ENCODE data around the gene C19orf25.

C19orf25 gene

DNA sequence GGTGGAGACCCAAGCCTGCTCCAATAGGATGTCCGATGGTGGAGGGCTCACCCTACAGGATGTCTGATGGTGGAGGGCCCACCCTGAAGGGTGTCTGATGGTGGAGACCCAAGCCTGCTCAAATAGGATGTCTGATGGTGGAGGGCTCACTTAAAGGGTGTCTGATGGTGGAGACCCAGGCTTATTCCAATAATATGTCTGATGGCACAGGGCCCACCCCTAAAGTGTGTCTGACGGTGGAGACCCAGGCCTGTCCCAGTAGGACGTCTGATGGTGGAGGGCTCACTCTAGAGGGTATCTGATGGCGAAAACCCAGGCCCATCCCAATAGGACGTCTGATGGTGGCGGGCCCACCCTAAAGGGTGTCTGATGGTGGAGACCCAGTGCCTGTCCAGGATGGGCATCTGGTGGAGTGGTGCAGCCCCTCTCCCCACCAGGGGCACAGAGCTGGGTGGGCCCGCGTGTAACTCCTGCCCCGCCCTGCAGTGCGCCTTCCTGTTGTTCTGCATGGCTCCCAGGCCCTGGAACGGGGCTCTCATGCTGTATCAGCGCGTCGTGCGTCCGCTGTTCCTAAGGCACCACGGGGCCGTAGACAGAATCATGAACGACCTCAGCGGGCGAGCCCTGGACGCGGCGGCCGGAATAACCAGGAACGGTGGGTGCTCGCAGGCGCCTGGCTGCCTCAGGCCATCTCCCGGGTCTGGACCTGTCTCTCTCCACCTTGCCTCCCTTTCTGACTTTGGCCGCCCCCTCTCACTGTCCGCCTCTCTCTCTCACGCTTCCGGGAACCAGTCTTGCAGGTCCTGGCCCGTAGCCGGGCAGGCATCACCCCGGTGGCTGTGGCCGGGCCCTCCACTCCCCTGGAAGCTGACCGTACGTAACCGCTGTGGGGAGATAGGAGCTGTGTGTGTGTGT lies 17.0 kb upstream of the C19orf25 start:
- H3K4me3 ChIP-seq (replicated peaks; ENCODE audit: low read depth, low read length) = no peak overlapping the region

GRCh38 chr19:1495051-1495798 lies 16.2 kb upstream of the C19orf25 start:
- TF ChIP-seq, protein P1, sequence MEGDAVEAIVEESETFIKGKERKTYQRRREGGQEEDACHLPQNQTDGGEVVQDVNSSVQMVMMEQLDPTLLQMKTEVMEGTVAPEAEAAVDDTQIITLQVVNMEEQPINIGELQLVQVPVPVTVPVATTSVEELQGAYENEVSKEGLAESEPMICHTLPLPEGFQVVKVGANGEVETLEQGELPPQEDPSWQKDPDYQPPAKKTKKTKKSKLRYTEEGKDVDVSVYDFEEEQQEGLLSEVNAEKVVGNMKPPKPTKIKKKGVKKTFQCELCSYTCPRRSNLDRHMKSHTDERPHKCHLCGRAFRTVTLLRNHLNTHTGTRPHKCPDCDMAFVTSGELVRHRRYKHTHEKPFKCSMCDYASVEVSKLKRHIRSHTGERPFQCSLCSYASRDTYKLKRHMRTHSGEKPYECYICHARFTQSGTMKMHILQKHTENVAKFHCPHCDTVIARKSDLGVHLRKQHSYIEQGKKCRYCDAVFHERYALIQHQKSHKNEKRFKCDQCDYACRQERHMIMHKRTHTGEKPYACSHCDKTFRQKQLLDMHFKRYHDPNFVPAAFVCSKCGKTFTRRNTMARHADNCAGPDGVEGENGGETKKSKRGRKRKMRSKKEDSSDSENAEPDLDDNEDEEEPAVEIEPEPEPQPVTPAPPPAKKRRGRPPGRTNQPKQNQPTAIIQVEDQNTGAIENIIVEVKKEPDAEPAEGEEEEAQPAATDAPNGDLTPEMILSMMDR (IDR thresholded peaks at IDR 0.05; ENCODE audit: low read depth, low read length, missing control alignments) = no peak
- no peak for DNase-seq (ENCODE audit: extremely low read depth, low read depth)
- H3K4me3 ChIP-seq (replicated peaks; ENCODE audit: low read depth, low read length) = no peak overlapping the region

More for the DNA sequence above, 17.0 kb upstream of the C19orf25 start:
- no peak for DNase-seq (ENCODE audit: extremely low read depth, low read depth)
- TF ChIP-seq, protein P1 (IDR thresholded peaks at IDR 0.05; ENCODE audit: low read depth, low read length, missing control alignments) = no peak

DNA sequence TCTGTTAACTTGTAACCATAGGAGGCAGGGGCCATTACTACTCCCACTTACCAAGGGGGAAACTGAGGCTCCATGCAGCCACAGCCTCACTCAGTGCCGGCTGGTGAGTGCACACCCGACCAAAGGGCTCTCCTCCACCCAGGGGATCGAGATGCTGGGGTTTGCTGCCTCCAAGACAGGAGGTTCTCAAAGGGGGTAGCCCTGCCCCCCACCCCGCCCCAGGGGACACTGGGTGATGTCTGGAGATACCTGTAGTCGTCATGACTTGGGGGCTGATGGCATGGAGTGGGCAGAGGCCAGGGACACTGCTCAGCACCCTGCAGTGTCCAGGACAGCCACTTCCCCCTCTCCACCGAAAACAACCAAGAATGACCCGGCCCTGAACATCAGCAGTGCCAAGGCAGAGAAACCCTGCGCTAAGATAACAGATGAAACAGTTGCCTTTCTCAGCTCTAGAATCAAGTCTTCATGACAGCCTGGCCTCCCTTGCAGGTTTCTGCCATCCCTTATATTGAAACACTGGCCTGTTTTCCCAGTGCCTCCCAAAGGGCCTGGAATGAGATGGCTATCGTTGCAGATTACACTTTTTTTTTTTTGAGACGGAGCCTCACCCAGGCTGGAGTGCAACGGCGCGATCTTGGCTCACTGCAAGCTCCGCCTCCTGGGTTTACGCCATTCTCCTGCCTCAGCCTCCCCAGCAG lies 15.2 kb upstream of the C19orf25 start:
- DNase-seq (ENCODE audit: extremely low read depth, low read depth) = no peak
- H3K4me3 ChIP-seq (replicated peaks; ENCODE audit: low read depth, low read length) = no peak overlapping the region
- TF ChIP-seq, protein P1 (IDR thresholded peaks at IDR 0.05; ENCODE audit: low read depth, low read length, missing control alignments) = no peak

DNA sequence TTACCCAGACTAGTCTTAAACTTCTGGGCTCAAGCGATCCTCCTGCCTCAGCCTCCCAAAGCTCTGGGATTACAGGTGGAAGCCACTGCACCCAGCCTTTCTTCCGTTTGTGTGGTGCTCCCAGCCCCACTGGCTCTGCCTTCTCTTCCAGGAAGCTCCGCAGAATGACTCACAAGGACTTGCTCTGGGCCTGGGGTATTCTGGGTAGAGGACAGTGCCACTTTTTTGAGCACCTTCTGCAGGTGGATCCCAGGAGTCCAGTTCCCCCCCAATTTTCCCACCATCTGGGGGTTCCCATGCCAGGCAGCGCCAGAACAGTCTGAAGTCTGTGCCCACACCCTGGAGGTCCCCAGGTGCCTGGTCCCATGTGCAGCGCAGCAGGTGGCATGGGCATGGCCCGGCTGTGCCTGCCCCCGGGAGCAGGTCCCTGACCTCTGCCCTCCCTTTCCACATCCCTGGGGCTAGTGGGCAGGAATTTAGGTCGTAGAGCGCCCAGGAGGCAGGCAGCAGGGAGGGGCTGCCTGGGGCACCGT lies 13.5 kb upstream of the C19orf25 start:
- DNase-seq (ENCODE audit: extremely low read depth, low read depth) = no peak
- TF ChIP-seq, protein P1 (IDR thresholded peaks at IDR 0.05; ENCODE audit: low read depth, low read length, missing control alignments) = no peak
- no peak overlapping the region for H3K4me3 ChIP-seq (replicated peaks; ENCODE audit: low read depth, low read length)

DNA sequence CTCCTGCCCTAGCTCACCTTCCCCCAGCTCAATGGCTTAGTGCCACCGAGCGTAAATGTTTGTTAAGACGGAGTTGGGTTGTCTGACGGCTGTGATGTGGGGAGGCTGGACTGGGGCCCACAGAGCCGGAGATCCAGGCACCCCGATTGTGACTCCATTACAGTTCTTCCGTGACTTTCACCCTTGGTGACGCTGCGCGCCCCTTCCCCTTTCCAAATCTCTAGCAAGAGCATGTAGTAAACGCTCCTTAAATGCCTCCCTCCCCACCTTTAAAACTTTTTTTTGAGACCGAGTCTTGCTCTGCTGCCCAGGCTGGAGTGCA lies 12.8 kb upstream of the C19orf25 start:
- DNase-seq (ENCODE audit: extremely low read depth, low read depth) = no peak
- TF ChIP-seq, protein P1 (IDR thresholded peaks at IDR 0.05; ENCODE audit: low read depth, low read length, missing control alignments) = no peak
- no peak overlapping the region for H3K4me3 ChIP-seq (replicated peaks; ENCODE audit: low read depth, low read length)

- H3K4me3 ChIP-seq (replicated peaks; ENCODE audit: low read depth, low read length) = peak within 1 kb of the TSS; percentile 39
- DNase-seq (ENCODE audit: extremely low read depth, low read depth) = no peak
- TF ChIP-seq, protein P1 (IDR thresholded peaks at IDR 0.05; ENCODE audit: low read depth, low read length, missing control alignments) = no peak
Observed at GRCh38 chr19:1491114-1491848, 12.3 kb upstream of the C19orf25 start, which contains the start of gene REEP6. TSS of gene REEP6 (plus strand) at chr19:1491181. CDS start at chr19:1491270, 89 bp downstream.
